Natural killer cell treated with Interleukin-12 subunit alpha and Interleukin-12 subunit beta and Interleukin-15 and Interleukin-18, amount 100 ng/mL, for 72 hours (primary cell): ENCODE measurements around the gene DAGLB. TPM values are rescaled to one million over a fixed set of nuclear protein-coding genes. Genes with fewer than 3 reads are reported as not detected.
A peak's percentile ranks its signal among the peaks of the same experiment; 100 is the strongest.

Experiments used
- ATAC-seq, 2 donors: fragments of 150-1000 bp; cut with Tn5 transposase in 1 of 2; sonication (Bioruptor Pico), chemical (Tn5 transposase) in 1 of 2; 2 replicates each; pipeline ENCODE4 v1.10.0; 2021
- DNase-seq: peaks from one replicate; pipeline ENCODE4 v3.0.0; 2022; ENCODE audit warnings: low spot score
- H3K27ac Mint-ChIP-seq, 2 donors: 1 replicate in 1 of 2; 2 replicates in 1 of 2; pipeline ENCODE4 v1.8.0; 2022; ENCODE audit warnings: mixed read lengths in 2 of 2, mild to moderate bottlenecking in 1 of 2, moderate library complexity in 1 of 2
- H3K27me3 Mint-ChIP-seq, 2 donors: 1 replicate in 1 of 2; 2 replicates in 1 of 2; pipeline ENCODE4 v1.8.0; 2022; ENCODE audit warnings: mixed read lengths in 2 of 2
- H3K36me3 Mint-ChIP-seq: one replicate; pipeline ENCODE4 v1.8.0; 2022; ENCODE audit warnings: mixed read lengths
- H3K4me1 Mint-ChIP-seq, 2 donors: 1 replicate in 1 of 2; 2 replicates in 1 of 2; pipeline ENCODE4 v1.8.0; 2022; ENCODE audit warnings: low read depth in 2 of 2, mixed read lengths in 2 of 2, mild to moderate bottlenecking in 1 of 2
- H3K4me3 Mint-ChIP-seq: one replicate; pipeline ENCODE4 v1.8.0; 2022; ENCODE audit warnings: mixed read lengths
- H3K9me3 Mint-ChIP-seq: 2 replicates; pipeline ENCODE4 v1.8.0; 2022; ENCODE audit warnings: mixed read lengths
- total RNA-seq, 2 donors: library from RNA; stranded (reverse); gene quantifications; one replicate each; pipeline ENCODE4 v1.2.3, GENCODE V29; 2022

DAGLB gene, protein sequence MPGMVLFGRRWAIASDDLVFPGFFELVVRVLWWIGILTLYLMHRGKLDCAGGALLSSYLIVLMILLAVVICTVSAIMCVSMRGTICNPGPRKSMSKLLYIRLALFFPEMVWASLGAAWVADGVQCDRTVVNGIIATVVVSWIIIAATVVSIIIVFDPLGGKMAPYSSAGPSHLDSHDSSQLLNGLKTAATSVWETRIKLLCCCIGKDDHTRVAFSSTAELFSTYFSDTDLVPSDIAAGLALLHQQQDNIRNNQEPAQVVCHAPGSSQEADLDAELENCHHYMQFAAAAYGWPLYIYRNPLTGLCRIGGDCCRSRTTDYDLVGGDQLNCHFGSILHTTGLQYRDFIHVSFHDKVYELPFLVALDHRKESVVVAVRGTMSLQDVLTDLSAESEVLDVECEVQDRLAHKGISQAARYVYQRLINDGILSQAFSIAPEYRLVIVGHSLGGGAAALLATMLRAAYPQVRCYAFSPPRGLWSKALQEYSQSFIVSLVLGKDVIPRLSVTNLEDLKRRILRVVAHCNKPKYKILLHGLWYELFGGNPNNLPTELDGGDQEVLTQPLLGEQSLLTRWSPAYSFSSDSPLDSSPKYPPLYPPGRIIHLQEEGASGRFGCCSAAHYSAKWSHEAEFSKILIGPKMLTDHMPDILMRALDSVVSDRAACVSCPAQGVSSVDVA
- total RNA-seq: 10 to 100 TPM; 19.6 to 30.6 TPM

DNA sequence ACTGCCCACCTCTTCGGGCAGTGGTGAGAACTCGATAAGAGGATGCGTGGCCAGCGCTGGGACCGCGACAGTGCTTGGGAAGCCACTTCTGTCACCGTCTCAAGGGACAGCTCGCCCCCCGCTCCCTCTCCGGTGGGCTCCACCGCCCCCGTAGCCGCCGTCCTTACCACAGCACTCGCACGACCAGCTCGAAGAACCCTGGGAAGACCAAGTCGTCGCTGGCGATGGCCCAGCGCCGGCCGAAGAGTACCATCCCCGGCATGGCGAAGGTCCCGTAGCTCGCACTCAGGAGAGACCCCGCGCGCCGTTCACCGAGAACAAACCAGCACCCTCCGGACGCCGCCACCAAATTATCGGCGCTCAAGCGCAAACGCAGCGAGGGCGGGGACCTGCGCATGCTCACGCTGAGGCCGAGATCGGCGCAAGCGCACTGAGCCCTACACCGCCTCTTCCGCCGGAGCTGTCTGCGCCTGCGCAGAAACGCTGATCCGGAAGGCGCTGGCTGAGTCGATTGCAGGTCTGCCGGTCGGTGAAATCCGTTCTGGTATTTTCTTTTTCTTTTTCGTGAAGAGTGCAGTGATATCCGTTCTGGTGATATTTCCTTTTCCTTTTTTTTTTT is at the start of gene DAGLB:
Gene DAGLB, minus strand, starts transcription at position 374 of the 619 bp plus-strand sequence. Its CDS starts 112 bp downstream, at position 262.
- H3K27ac Mint-ChIP-seq: peak within 1 kb of the TSS; percentile 93 to 99
- H3K4me3 Mint-ChIP-seq: peak within 1 kb of the TSS; percentile 94
- DNase-seq (peak; percentile 95), ATAC-seq (peak; percentile 93 to 95)
- H3K36me3 Mint-ChIP-seq: peaks cover 15% of the 10 kb centered on the region
- no peaks in the 10 kb centered on the region for H3K27me3 Mint-ChIP-seq
- H3K4me1 Mint-ChIP-seq: peaks cover 14 to 19% of the 10 kb centered on the region in 2 donors
- no peaks in the 10 kb centered on the region for H3K9me3 Mint-ChIP-seq

DNA sequence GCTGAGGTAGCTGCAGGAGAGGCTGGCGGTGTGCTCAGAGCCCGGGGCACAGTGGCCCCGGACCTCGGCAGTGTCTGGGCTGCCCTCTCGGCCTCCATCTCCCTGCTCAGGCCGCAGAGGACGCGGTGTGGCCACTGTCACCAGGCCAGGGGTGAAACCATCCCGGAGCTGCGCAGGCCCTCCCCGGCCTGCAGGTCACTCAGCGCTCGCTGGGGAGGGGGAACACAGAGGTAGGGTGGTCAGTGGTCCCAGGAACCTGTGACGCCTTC is 49.8 kb upstream of the DAGLB start:
- no peaks in the 10 kb centered on the region for H3K4me1 Mint-ChIP-seq

DNA sequence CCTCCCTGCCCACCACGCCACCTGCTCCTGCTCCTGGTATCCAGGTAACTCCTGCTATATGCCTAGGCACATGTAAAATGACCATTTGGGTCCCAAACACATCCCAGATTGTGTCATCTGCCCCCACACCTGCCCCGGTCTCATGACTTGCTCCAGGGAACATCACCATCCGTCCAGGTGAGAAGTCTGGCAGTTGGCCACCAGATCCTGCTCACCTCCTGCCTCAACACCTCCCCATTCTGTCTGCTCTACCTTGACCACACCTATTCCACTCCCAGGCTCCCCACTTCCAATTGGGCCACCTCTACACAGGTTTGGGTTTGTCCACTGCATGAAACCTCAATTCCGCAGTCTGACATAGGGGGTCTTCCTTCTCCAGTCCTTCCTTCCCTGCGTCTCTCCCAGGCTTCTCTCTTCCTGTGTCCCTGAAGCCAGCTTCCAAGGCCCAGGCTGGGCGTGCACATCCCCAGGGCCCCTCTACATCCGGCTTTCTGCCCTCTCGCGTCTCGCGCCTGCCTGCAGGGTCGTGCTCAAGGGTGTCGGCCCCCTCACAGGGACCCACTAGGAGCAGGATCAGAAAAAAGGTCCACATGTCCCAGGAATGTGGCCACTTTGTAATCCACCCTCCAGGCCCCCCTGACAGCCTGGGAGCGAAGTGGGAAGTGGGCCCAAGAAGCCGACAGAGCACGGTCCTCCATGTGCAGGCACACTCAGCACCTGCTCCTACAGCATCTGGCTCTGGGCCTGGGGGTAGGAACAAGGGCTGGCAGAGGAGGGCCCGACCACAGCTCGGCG is 49.3 kb upstream of the DAGLB start:
- Mint-ChIP-seq H3K4me3 (no peak overlapping the region), H3K27ac (no peak overlapping the region), H3K36me3 (no peaks in the 10 kb centered on the region), H3K4me1 (no peaks in the 10 kb centered on the region), H3K9me3 (no peaks in the 10 kb centered on the region), H3K27me3 (no peaks in the 10 kb centered on the region)
- DNase-seq (no peak), ATAC-seq (no peak)

More for the DNA sequence above, 49.8 kb upstream of the DAGLB start:
- Mint-ChIP-seq H3K36me3 (no peaks in the 10 kb centered on the region), H3K27ac (no peak overlapping the region), H3K9me3 (no peaks in the 10 kb centered on the region), H3K27me3 (no peaks in the 10 kb centered on the region), H3K4me3 (no peak overlapping the region)
- DNase-seq (no peak), ATAC-seq (no peak)

DNA sequence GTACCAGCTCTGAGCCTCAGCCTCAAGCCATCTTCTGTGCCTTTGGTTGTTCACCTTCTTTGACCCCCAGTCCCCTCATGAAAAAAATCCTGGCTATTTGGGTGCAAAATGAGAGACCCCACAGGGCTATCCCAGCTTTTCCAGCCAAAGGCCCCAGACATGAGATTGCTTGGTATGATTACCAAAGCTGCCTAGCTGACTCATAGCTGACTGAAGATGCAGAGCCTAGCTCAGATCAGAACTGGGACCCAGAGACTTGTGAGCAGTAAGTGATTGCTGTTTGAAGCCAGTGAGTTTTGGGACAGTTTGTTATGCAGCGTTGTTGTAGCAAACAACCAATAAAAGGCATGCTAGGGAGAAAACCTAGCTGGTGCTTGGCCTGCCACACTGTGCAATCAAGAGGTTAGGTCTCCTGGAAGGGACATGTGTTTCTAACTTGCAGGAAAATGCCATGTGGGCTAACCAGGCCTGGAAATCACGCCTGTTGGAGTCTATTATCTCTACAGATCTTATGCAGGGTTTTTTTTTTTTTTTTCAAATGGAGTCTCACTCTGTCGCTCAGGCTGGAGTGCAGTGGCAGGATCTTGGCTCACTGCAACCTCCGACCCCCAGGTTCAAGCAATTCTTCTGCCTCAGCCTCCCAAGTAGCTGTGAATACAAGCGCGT is 48.0 kb upstream of the DAGLB start:
- peaks cover 0 to 2% of the 10 kb centered on the region in 2 donors for H3K27me3 Mint-ChIP-seq
- no peaks in the 10 kb centered on the region for H3K36me3 Mint-ChIP-seq
- no peaks in the 10 kb centered on the region for H3K9me3 Mint-ChIP-seq
- no peak overlapping the region for H3K4me3 Mint-ChIP-seq
- DNase-seq (no peak), ATAC-seq (no peak)
- no peaks in the 10 kb centered on the region for H3K4me1 Mint-ChIP-seq
- no peak overlapping the region for H3K27ac Mint-ChIP-seq

DNA sequence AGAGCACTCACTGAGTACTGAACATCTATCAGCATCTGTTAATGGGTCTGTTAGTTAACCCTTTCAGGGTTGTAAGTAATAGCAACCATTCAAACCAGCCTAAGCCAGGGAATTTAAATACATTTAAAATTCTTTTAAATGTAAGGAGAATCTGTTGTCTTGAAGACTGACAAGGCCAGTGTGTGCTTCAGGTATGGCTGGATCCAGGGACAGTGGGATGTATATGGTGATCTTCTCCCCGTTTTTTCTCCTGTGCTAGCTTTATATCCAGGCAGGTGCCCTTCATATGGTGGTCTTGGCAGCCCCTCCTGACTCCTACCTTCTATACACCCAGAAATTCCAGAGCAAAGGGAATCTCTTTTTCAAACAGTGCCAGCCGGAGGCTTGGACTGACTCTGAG is 46.6 kb upstream of the DAGLB start:
- ATAC-seq (no peak), DNase-seq (no peak)
- Mint-ChIP-seq H3K36me3 (no peaks in the 10 kb centered on the region), H3K4me3 (no peak overlapping the region), H3K27me3 (peaks cover 0 to 2% of the 10 kb centered on the region in 2 donors), H3K27ac (no peak overlapping the region), H3K4me1 (no peaks in the 10 kb centered on the region), H3K9me3 (no peaks in the 10 kb centered on the region)

DNA sequence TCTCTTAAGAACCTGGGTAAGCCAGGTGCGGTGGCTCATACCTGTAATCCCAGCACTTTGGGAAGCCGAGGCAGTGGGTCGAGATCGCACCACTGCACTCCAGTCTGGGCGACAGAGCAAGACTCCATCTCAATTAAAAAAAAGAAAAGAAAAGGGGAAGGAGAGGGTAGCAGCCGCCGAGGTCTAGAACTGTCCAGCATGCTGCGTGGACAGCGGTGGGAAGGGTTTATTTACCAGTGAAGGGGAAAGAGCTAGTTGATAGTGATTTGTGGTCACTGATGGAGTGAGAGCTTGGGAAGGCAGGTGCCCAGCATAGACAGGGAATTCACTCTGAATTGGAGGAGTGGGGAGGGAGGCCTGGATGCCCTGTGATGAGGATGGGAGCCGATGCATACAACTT is 43.4 kb upstream of the DAGLB start:
- DNase-seq: no peak
- H3K9me3 Mint-ChIP-seq: no peaks in the 10 kb centered on the region
- no peak overlapping the region for H3K4me3 Mint-ChIP-seq
- H3K27me3 Mint-ChIP-seq: peaks cover 0 to 2% of the 10 kb centered on the region in 2 donors
- ATAC-seq: no peak
- no peaks in the 10 kb centered on the region for H3K4me1 Mint-ChIP-seq
- no peaks in the 10 kb centered on the region for H3K36me3 Mint-ChIP-seq
- H3K27ac Mint-ChIP-seq: no peak overlapping the region

DNA sequence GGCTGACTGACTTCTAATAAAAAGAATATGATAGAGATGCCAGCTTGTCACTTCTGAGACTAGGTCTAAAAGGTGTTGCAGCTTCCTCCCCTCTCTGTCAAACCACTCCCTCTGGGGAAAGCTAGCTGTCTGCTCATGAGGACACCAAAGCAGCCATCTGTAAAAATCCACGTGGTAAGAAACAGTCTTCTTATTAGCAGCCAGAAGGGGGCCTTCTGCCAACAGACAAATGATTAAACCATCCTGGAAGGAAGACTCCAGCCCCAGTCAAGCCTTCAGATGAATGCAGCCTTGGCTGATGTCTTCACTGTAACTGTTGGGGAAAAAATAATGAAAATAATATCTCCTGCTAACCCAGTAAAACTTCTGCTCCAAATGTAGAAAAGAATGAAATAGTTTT is 41.9 kb upstream of the DAGLB start:
- ATAC-seq (no peak), DNase-seq (no peak)
- H3K36me3 Mint-ChIP-seq: no peaks in the 10 kb centered on the region
- H3K4me3 Mint-ChIP-seq: no peak overlapping the region
- no peaks in the 10 kb centered on the region for H3K4me1 Mint-ChIP-seq
- no peak overlapping the region for H3K27ac Mint-ChIP-seq
- H3K27me3 Mint-ChIP-seq: peaks cover 0 to 2% of the 10 kb centered on the region in 2 donors
- H3K9me3 Mint-ChIP-seq: no peaks in the 10 kb centered on the region

DNA sequence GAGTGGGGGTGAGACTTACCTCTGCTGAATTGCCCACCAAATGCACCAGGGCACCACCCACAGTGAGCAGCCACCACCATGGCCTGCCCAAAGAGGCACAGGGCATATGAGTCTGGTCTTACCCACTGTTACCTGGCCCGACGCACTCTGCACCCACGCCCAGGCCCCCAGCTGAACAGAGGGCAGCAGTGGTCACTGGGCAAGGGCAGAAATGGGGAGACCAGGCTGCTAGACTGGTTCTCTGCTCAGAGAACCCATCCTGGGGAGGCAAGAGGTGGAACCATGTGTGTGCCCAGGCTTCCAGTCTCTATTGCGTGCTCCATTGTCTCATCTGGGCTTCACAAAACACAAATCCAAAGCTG is 39.4 kb upstream of the DAGLB start:
- ATAC-seq: no peak
- H3K27me3 Mint-ChIP-seq: peaks cover 0 to 2% of the 10 kb centered on the region in 2 donors
- no peak for DNase-seq
- no peak overlapping the region for H3K27ac Mint-ChIP-seq
- H3K36me3 Mint-ChIP-seq: no peaks in the 10 kb centered on the region
- H3K4me3 Mint-ChIP-seq: no peak overlapping the region
- peaks cover 3 to 4% of the 10 kb centered on the region in 2 donors for H3K4me1 Mint-ChIP-seq
- H3K9me3 Mint-ChIP-seq: no peaks in the 10 kb centered on the region

DNA sequence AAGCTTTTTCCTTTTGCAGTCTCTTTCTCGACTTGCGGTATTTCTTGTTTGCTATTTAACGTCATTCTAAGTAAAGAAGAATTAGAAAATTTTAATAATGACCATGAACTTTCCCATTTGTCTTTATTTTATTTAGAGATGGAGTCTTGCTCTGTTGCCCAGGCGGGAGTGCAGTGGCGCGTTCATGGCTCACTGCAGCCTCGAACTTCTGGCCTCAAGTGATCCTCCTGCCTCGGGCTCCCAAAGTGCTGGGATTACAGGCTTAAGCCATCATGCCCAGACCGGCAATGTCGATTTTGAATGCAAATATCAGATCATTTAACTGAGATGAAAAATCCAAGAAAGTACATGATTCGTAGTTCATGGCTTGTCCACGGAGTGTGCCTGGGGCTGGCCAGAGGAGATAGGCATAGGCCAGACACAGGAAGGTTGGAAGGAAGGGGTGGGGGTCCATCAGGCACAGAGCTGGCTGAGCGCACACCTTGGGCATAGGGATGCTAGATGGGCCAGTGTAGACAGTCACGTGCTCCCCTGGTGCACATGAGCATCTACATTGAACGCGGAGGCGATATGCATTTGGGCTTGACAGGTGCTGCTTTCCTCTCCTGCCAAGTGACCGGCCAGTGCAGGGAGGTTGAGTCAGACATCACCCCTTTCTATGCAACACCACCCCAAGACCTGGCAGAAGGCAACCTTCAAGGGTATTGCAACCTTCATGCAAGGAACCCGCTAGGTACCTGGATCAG is 38.9 kb upstream of the DAGLB start:
- H3K4me3 Mint-ChIP-seq: no peak overlapping the region
- no peaks in the 10 kb centered on the region for H3K27me3 Mint-ChIP-seq
- no peaks in the 10 kb centered on the region for H3K36me3 Mint-ChIP-seq
- DNase-seq: peak; percentile 6
- ATAC-seq: no peak
- H3K27ac Mint-ChIP-seq: no peak overlapping the region
- no peaks in the 10 kb centered on the region for H3K9me3 Mint-ChIP-seq
- peaks cover 5 to 8% of the 10 kb centered on the region in 2 donors for H3K4me1 Mint-ChIP-seq

DNA sequence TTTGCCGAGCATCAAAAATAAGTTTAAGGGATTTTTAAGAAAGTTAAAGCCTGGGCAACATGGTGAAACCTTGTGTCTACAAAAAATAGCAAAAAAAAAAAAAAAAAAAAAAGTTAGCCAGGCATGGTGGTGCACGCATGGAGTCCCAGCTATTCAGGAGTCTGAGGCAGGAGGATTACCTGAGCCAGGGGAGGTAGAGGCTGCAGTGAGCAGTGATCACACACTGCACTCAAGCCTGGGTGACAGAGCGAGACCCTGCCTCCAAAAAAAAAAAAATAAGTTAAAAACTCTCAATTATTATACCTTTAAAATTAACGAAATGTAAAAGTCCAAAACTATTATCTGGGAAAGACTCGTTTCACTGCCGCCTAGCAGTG is 35.0 kb upstream of the DAGLB start:
- no peaks in the 10 kb centered on the region for H3K27me3 Mint-ChIP-seq
- no peak for ATAC-seq
- peak overlapping the region; percentile 93 for H3K4me3 Mint-ChIP-seq
- no peaks in the 10 kb centered on the region for H3K9me3 Mint-ChIP-seq
- H3K36me3 Mint-ChIP-seq: peaks cover 5% of the 10 kb centered on the region
- peaks cover 36 to 45% of the 10 kb centered on the region in 2 donors for H3K4me1 Mint-ChIP-seq
- peak overlapping the region; percentile 76 to 77 for H3K27ac Mint-ChIP-seq
- no peak for DNase-seq

DNA sequence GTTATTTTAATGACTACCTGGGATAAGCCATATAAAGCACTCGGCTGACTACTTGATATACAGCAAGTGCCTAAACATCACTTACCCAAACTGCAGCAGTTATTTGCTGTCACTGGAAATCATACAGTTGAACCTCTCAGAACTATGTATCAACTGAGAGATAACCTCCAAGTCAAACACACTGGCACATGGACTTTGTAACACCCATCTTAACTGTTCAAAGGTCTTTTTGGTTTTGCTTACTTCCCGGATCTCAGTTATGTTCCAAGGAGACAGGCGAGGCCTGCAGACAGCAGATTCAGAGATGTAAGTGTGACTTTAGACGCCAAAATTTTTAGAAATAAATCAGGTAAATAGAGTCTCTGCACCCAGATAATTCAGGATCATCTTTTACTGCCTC is 34.6 kb upstream of the DAGLB start:
- no peaks in the 10 kb centered on the region for H3K9me3 Mint-ChIP-seq
- H3K27me3 Mint-ChIP-seq: no peaks in the 10 kb centered on the region
- H3K36me3 Mint-ChIP-seq: peaks cover 5% of the 10 kb centered on the region
- H3K4me3 Mint-ChIP-seq: peak overlapping the region; percentile 93
- ATAC-seq (no peak), DNase-seq (peak; percentile 28)
- peak overlapping the region; percentile 76 to 77 for H3K27ac Mint-ChIP-seq
- peaks cover 40 to 50% of the 10 kb centered on the region in 2 donors for H3K4me1 Mint-ChIP-seq

DNA sequence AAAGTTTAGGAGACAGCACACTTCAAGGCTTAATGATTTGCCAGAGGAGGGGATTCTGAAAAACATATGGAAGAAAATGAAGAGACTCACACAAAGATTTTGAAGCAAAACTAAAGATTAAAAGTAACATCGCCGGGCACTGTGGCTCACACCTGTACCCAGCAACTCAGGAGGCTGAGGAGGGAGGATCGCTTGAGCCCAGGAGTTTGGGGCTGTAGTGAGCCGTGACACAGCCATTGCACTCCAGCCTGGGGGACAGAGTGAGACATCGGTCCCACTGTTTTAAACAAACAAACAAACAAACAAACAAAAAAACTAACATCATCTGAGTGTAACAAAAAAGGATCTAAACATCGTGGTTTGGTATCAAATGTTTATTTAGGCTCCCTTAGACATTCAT is 33.7 kb upstream of the DAGLB start:
- Mint-ChIP-seq H3K4me1 (peaks cover 48 to 57% of the 10 kb centered on the region in 2 donors), H3K4me3 (peak overlapping the region; percentile 93), H3K27me3 (no peaks in the 10 kb centered on the region), H3K36me3 (peaks cover 5% of the 10 kb centered on the region), H3K9me3 (no peaks in the 10 kb centered on the region), H3K27ac (peak overlapping the region in 1 of 2 donors; percentile 77)
- no peak for ATAC-seq
- peak; percentile 18 for DNase-seq

DNA sequence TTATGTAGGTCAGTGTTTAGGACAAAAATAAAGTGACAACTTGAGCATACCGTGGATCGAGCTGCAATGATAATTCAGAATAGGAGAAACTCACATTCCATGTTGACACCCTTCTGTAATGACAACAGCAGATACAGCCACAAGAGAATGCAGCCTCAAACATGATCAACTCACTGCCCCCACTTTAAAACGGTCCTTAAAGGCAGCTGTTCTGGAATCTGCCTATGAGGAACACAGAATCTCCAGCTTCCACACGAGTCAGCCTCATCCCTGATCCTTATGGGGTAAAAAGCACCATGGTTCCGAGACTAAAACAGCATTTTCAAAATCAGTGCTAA is 32.5 kb upstream of the DAGLB start:
- ATAC-seq (no peak), DNase-seq (no peak)
- H3K4me1 Mint-ChIP-seq: peaks cover 56 to 64% of the 10 kb centered on the region in 2 donors
- peak overlapping the region; percentile 93 for H3K4me3 Mint-ChIP-seq
- H3K9me3 Mint-ChIP-seq: no peaks in the 10 kb centered on the region
- no peaks in the 10 kb centered on the region for H3K27me3 Mint-ChIP-seq
- peak overlapping the region; percentile 65 to 77 for H3K27ac Mint-ChIP-seq
- H3K36me3 Mint-ChIP-seq: peaks cover 5% of the 10 kb centered on the region
